Bronchial epithelial cell (primary cell): ENCODE results near the gene OR51T1. TPM values are rescaled to one million over a fixed set of nuclear protein-coding genes. Genes with fewer than 3 reads are reported as not detected.
A peak's percentile ranks its signal among the peaks of the same experiment; 100 is the strongest.

Experiments used
- DNase-seq: peaks from one replicate; pipeline ENCODE4 v3.0.0-alpha.2; 2010; ENCODE audit warnings: low read depth
- FAIRE-seq: peaks from 2 replicates; lab custom pipeline; 2011; peaks lifted over from hg19 to GRCh38; lab: Jason Lieb, UNC
- H3K27me3 ChIP-seq: 2 replicates; pipeline ENCODE4 v1.5.1; 2011; ENCODE audit warnings: low read length; ENCODE audit not compliant: control insufficient read depth, insufficient read depth
- H3K36me3 ChIP-seq: 2 replicates; pipeline ENCODE4 v1.5.1; 2011; ENCODE audit warnings: low read length; ENCODE audit not compliant: control insufficient read depth, insufficient read depth
- H3K4me3 ChIP-seq: 2 replicates; pipeline ENCODE4 v1.5.1; 2011; ENCODE audit warnings: mild to moderate bottlenecking, low read depth, low read length, control low read depth
- CTCF ChIP-seq: IDR thresholded peaks from 2 replicates; pipeline ENCODE4 v1.5.1; 2011; ENCODE audit warnings: mild to moderate bottlenecking, moderate library complexity, low read length, control low read depth, inconsistent platforms; ENCODE audit not compliant: insufficient read depth, severe bottlenecking
- total RNA-seq: library from RNA; depleted of rRNA; stranded (reverse); fragments of >200 nt; gene quantifications from 2 replicates; pipeline ENCODE4 v1.2.1, GENCODE V29; 2014

OR51T1 gene
- total RNA-seq, 1 donor from 2014 or later, result not detected

GRCh38 chr11:4884361-4884760 lies 2.7 kb downstream of the OR51T1 start:
- no peaks in the 10 kb centered on the region for H3K36me3 ChIP-seq
- DNase-seq (no peak), FAIRE-seq (no peak)
- TF ChIP-seq CTCF, result no peak
- no peaks in the 10 kb centered on the region for H3K27me3 ChIP-seq
- no peak overlapping the region for H3K4me3 ChIP-seq

- FAIRE-seq (no peak), DNase-seq (no peak)
- Histone ChIP-seq H3K4me3 (no peak overlapping the region), H3K27me3 (no peaks in the 10 kb centered on the region), H3K36me3 (no peaks in the 10 kb centered on the region)
- no peak for TF ChIP-seq CTCF
These were observed 4.5 kb downstream of the OR51T1 start for GRCh38 chr11:4886186-4886585.

GRCh38 chr11:4887591-4887990 lies 5.9 kb downstream of the OR51T1 start:
- TF ChIP-seq CTCF, result no peak
- FAIRE-seq (no peak), DNase-seq (no peak)
- Histone ChIP-seq H3K4me3 (no peak overlapping the region), H3K36me3 (no peaks in the 10 kb centered on the region), H3K27me3 (no peaks in the 10 kb centered on the region)

- Histone ChIP-seq H3K36me3 (no peaks in the 10 kb centered on the region), H3K4me3 (no peak overlapping the region), H3K27me3 (no peaks in the 10 kb centered on the region)
- no peak for FAIRE-seq
- no peak for TF ChIP-seq CTCF
- no peak for DNase-seq
These were observed 8.6 kb downstream of the OR51T1 start for GRCh38 chr11:4890279-4890678.

GRCh38 chr11:4891996-4892640 lies 10.4 kb downstream of the OR51T1 start:
- Histone ChIP-seq H3K27me3 (no peaks in the 10 kb centered on the region), H3K4me3 (no peak overlapping the region), H3K36me3 (no peaks in the 10 kb centered on the region)
- peak; percentile 88 for DNase-seq
- no peak for FAIRE-seq
- peak; percentile 22 for TF ChIP-seq CTCF

- FAIRE-seq (no peak), DNase-seq (no peak)
- TF ChIP-seq CTCF, result no peak
- no peak within 1 kb of the TSS for H3K4me3 ChIP-seq
- no peaks in the 10 kb centered on the region for H3K36me3 ChIP-seq
- H3K27me3 ChIP-seq, result no peaks in the 10 kb centered on the region
These were observed 21.8 kb downstream of the OR51T1 start, which contains the start of gene OR51A7 for GRCh38 chr11:4903484-4903883. TSS of gene OR51A7 (plus strand) at chr11:4903783. CDS start at chr11:4907370, 3,587 bp downstream.
